Muscle of leg (tissue), 11 donors: ENCODE data around the gene CDH11. TPM values are rescaled to one million over a fixed set of nuclear protein-coding genes. Genes with fewer than 3 reads are reported as not detected.

Experiments
- DNase-seq: peaks from one replicate; pipeline ENCODE4 v3.0.0; 2013
- H3K27ac ChIP-seq: one replicate; pipeline ENCODE4 v1.5.1; 2013; ENCODE audit warnings: mild to moderate bottlenecking, low read length, control low read depth
- H3K27me3 ChIP-seq: one replicate; pipeline ENCODE4 v1.6.1; 2013; ENCODE audit warnings: low read length; ENCODE audit not compliant: control insufficient read depth, insufficient read depth
- H3K36me3 ChIP-seq: one replicate; pipeline ENCODE4 v1.6.1; 2013; ENCODE audit warnings: low read length; ENCODE audit not compliant: control insufficient read depth, insufficient read depth
- H3K4me1 ChIP-seq: one replicate; pipeline ENCODE4 v1.6.1; 2013; ENCODE audit warnings: low read length; ENCODE audit not compliant: control insufficient read depth, insufficient read depth
- H3K4me3 ChIP-seq: one replicate; pipeline ENCODE4 v1.5.1; 2013; ENCODE audit warnings: low read length, control low read depth
- H3K9me3 ChIP-seq: replicated peaks from 2 replicates; pipeline ENCODE4 v1.6.1; 2013; ENCODE audit warnings: low read depth, low read length; ENCODE audit not compliant: control insufficient read depth
- WGBS: methylation state at CpG from one replicate; pipeline ENCODE4 v1.1.5; 2013; ENCODE audit warnings: missing lambda C conversion rate; ENCODE audit not compliant: insufficient coverage; 5-methylcytosine and 5-hydroxymethylcytosine counted together
- polyA plus RNA-seq, 8 donors: library from polyadenylated mRNA; unstranded; fragments of 120-200 nt; gene quantifications; one replicate each; pipeline versions ENCODE4 v1.2.1 to v1.2.3, GENCODE V29; 2013; ENCODE audit warnings: inconsistent platforms in 1 of 8, low replicate concordance in 1 of 8; ENCODE audit not compliant: insufficient read length in 8 of 8, insufficient read depth in 1 of 8
- total RNA-seq: library from RNA; stranded (reverse); fragments of 120-200 nt; gene quantifications from one replicate; pipeline ENCODE4 v1.2.4, GENCODE V29; 2013

The CDH11 gene
- total and polyA plus RNA-seq, 9 donors: 40.7 to 114 (median 74.9) TPM

DNA sequence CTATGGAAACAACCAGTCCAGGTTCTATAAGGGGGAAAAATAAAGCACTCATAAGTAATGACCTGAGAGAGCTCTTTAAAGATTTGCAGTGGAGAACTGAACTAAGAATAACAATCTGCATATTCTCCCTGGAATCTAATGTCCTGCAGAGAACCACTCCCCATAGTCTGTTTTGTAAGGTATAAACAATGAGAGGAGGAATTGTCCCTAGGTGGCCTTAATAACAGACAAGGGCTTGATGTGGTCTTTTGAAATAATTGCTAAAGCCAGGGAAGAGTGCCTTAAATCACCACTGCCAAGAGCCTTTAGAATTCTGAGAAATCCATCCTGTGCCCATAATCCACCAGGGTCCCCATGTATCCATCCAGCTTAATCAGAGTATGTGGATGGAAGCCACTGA lies 106.3 kb downstream of the CDH11 start:
- Histone ChIP-seq H3K4me1 (no peaks in the 10 kb centered on the region), H3K36me3 (peaks cover 2% of the 10 kb centered on the region), H3K4me3 (no peak overlapping the region), H3K9me3 (no peaks in the 10 kb centered on the region), H3K27ac (no peak overlapping the region), H3K27me3 (no peaks in the 10 kb centered on the region)
- no peak for DNase-seq

DNA sequence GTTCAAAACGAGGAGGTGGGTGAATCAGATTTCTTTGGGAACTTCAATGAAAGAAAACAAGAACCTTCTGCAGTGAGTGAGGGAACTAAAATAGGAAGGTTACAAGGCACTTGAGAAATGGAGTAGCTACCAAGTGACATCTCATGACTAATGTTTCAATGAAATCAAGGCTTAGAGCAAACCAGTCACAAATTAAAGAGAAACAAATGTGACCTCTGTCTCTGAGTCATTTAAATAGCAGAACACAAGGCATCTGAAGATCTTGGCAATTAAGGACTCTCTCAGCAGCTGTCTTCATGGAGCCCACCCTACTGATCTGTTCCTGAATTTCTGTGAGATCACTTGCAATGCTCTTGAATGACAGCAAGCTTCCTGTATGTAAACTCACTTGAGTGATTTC lies 109.5 kb downstream of the CDH11 start:
- H3K36me3 ChIP-seq: peaks cover 2% of the 10 kb centered on the region
- H3K9me3 ChIP-seq: no peaks in the 10 kb centered on the region
- H3K27ac ChIP-seq: no peak overlapping the region
- WGBS: no CpG with 5 or more reads among the region's 1 CpG
- DNase-seq: peak; percentile 25
- H3K4me1 ChIP-seq: no peaks in the 10 kb centered on the region
- no peaks in the 10 kb centered on the region for H3K27me3 ChIP-seq
- no peak overlapping the region for H3K4me3 ChIP-seq

GRCh38 chr16:65010125-65010524 lies 111.7 kb downstream of the CDH11 start:
- Histone ChIP-seq H3K36me3 (no peaks in the 10 kb centered on the region), H3K9me3 (no peaks in the 10 kb centered on the region), H3K27ac (no peak overlapping the region), H3K27me3 (no peaks in the 10 kb centered on the region), H3K4me1 (no peaks in the 10 kb centered on the region), H3K4me3 (no peak overlapping the region)
- no CpG with 5 or more reads among the region's 2 CpGs for WGBS
- DNase-seq: peak; percentile 13

GRCh38 chr16:65005696-65006095 lies 116.2 kb downstream of the CDH11 start:
- no peaks in the 10 kb centered on the region for H3K27me3 ChIP-seq
- no CpG with 5 or more reads among the region's 1 CpG for WGBS
- no peak for DNase-seq
- H3K27ac ChIP-seq: no peak overlapping the region
- H3K36me3 ChIP-seq: peaks cover 12% of the 10 kb centered on the region
- no peak overlapping the region for H3K4me3 ChIP-seq
- H3K4me1 ChIP-seq: no peaks in the 10 kb centered on the region
- no peaks in the 10 kb centered on the region for H3K9me3 ChIP-seq

GRCh38 chr16:65004570-65004969 lies 117.3 kb downstream of the CDH11 start:
- H3K9me3 ChIP-seq: no peaks in the 10 kb centered on the region
- H3K27me3 ChIP-seq: no peaks in the 10 kb centered on the region
- no peak overlapping the region for H3K27ac ChIP-seq
- peaks cover 15% of the 10 kb centered on the region for H3K36me3 ChIP-seq
- 97% methylated on average over 12 of the region's 16 CpGs for WGBS
- no peaks in the 10 kb centered on the region for H3K4me1 ChIP-seq
- DNase-seq: no peak
- no peak overlapping the region for H3K4me3 ChIP-seq

DNA sequence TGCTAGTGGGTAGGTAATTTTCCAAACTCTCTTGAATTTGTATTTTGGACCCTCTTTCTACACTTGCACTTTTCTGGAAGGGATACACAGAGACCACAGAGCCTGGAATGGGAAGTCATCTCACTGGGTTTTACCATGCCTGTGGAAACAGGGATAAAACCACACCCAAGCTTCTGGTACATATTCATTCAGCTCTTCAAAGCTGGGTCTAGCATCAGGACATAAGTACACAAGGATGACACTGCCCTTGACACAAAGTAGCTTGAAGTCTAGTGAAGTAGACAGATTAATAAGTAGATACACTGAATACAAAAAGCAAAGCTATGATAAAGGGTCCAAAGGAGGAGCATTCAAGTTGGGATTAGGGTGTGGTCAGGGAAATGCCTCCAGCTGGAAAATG lies 118.2 kb downstream of the CDH11 start:
- no peak for DNase-seq
- H3K9me3 ChIP-seq: no peaks in the 10 kb centered on the region
- no peaks in the 10 kb centered on the region for H3K27me3 ChIP-seq
- H3K4me3 ChIP-seq: no peak overlapping the region
- H3K4me1 ChIP-seq: no peaks in the 10 kb centered on the region
- no peak overlapping the region for H3K27ac ChIP-seq
- H3K36me3 ChIP-seq: peaks cover 15% of the 10 kb centered on the region

- DNase-seq: peak; percentile 58
- no CpG with 5 or more reads among the region's 1 CpG for WGBS
- Histone ChIP-seq H3K9me3 (no peaks in the 10 kb centered on the region), H3K4me1 (no peaks in the 10 kb centered on the region), H3K36me3 (peaks cover 18% of the 10 kb centered on the region), H3K27ac (no peak overlapping the region), H3K27me3 (no peaks in the 10 kb centered on the region), H3K4me3 (no peak overlapping the region)
Measured at GRCh38 chr16:65002265-65002664, 119.6 kb downstream of the CDH11 start.

DNA sequence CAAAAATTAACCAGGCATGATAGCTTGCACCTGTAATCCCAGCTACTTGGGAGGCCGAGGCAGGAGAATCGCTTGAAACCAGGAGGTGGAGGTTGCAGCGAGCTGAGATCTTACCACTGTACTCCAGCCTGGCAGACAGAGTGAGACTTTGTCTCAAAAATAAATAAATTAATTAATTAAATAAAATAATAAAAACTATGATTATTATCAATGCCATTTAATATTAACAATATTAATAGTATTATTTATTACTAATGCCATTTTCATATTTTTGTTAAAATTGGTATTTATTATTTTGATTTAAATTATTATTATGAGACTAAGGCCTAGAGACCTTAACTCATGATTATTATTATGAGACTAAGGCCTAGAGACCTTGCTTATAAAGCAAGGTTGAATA lies 121.2 kb downstream of the CDH11 start:
- no peaks in the 10 kb centered on the region for H3K9me3 ChIP-seq
- H3K4me3 ChIP-seq: no peak overlapping the region
- DNase-seq: no peak
- H3K36me3 ChIP-seq: peaks cover 27% of the 10 kb centered on the region
- no CpG with 5 or more reads among the region's 3 CpGs for WGBS
- H3K27ac ChIP-seq: no peak overlapping the region
- no peaks in the 10 kb centered on the region for H3K27me3 ChIP-seq
- no peaks in the 10 kb centered on the region for H3K4me1 ChIP-seq

- no CpG with 5 or more reads among the region's 2 CpGs for WGBS
- Histone ChIP-seq H3K27me3 (no peaks in the 10 kb centered on the region), H3K36me3 (peaks cover 18% of the 10 kb centered on the region), H3K9me3 (no peaks in the 10 kb centered on the region), H3K4me1 (no peaks in the 10 kb centered on the region), H3K27ac (no peak overlapping the region), H3K4me3 (no peak overlapping the region)
- DNase-seq: no peak
Measured at GRCh38 chr16:64997751-64998150, 124.1 kb downstream of the CDH11 start.

GRCh38 chr16:64997121-64997520 lies 124.7 kb downstream of the CDH11 start:
- no peak overlapping the region for H3K27ac ChIP-seq
- WGBS: 100% methylated on average over 5 of the region's 9 CpGs
- no peak overlapping the region for H3K4me3 ChIP-seq
- H3K27me3 ChIP-seq: no peaks in the 10 kb centered on the region
- H3K4me1 ChIP-seq: no peaks in the 10 kb centered on the region
- peaks cover 20% of the 10 kb centered on the region for H3K36me3 ChIP-seq
- H3K9me3 ChIP-seq: no peaks in the 10 kb centered on the region
- DNase-seq: no peak

DNA sequence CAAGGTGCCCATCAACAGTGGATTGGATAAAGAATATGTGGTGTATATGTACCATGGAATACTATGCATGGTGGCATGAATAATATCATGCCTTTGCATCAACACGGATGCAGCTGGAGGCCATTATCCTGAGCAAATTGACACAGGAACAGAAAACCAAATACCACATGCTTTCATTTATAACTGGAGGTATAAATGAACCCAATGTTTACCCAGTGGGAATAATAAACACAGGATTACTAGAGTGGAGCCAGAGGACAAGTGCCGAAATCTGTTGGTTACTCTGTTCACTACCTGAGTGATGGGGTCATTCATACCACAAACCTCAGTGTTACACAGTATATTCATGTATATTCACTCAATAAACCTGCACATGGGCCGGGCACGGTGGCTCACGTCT lies 125.2 kb downstream of the CDH11 start:
- Histone ChIP-seq H3K9me3 (no peaks in the 10 kb centered on the region), H3K36me3 (peaks cover 22% of the 10 kb centered on the region), H3K4me1 (no peaks in the 10 kb centered on the region), H3K27ac (no peak overlapping the region), H3K27me3 (no peaks in the 10 kb centered on the region), H3K4me3 (no peak overlapping the region)
- DNase-seq: no peak
- 82% methylated on average over 2 of the region's 5 CpGs for WGBS
